Activated CD4-positive, alpha-beta T cell treated with anti-CD3 and anti-CD28 coated beads for 24 hours (primary cell): Measurements from ENCODE around the gene COL9A2.
A peak's percentile ranks its signal among the peaks of the same experiment; 100 is the strongest.

Source experiments
- DNase-seq, 2 donors: peaks; one replicate each; pipeline ENCODE4 v3.0.0-alpha.2; 2020; ENCODE audit warnings: low read depth in 2 of 2

COL9A2 gene

DNA sequence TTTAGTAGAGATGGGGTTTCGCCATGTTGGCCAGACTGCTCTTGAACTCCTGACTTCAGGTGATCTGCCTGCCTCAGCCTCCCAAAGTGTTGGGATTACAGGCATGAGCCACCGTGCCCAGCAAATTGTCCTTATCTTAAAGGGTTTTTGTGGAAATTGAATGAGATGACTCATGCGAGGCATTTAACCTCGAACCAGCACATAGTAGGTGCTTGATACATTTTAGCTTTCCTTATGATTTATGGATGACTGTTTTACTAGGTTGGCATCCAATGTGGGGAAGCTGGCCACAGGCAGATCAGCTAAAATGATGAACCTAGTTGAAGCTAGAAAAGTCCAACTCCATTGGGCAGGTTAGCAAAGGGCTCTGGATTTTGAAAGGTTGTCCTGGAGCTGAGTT lies 1.4 kb upstream of the COL9A2 start:
- no peak for DNase-seq

DNA sequence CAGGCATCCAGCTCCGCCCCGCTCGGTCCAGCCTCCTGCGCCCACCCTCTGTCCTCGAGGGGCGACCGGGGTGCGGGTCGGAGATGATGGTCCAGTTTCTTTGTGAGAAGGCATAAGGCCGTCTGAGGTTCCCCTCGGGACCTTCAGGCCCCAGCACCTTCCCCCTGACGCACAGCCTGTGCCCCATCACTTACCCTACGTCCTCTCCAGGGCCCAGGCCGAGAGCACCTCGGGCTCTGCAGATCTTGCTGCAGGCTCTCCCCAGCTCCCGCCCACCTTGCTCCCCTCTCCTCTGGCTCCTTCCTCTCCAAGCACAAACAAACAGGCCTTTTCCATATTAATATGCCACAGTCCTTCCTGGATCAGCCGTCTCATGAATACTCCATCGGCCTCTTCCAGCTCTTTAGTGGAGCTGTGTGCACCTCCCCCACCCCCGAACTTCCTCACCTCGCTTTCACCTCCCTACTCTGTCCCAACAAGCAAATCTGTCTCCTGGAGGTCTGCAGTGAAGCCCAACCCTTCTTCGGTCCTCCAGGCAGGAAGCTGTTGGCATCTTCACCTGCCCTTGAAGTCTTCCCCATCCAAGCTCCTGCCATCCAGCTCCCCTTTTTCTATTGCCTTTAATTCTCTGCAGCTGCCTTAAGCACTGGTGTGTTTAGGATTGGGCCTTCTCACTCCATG lies 448 bp upstream of the COL9A2 start:
- DNase-seq = no peak

DNA sequence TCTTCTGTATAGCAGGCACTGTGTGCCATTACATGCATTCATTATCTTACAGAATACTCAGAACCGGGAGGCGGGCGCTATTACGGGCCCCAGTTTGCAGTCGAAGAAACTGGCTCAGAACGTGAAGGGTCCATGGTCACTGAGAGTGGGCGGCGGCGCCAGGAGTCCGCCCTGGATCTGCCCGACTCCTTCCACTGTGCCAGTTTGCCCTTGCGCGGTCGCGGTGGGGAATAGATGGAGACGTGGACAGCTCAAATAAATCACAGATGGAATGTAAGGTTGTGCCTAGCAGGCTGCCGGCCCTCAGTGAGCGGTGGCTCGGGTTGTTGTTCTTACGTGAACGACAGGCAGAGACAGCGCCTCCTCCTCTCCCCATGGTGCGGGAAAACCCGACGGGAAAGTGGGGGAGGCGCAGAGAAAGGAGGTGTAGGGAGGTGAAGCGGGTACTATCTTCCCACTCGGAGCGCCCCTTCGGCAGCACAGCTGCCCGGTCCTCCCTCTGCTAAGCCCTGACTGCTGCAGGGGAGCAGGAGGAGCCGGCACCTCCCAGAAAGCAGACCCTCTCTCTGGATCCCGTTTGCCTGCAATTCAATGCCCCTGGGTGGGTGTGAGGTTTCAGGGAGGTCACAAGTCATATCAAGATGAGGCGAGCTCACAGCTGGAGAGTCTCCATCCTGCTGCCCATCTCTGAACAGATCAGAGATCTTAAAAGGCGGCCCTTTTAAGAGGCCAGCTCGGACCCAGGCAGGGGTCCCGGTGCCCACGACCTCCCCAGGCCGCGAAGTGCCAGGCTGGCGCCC lies 1.1 kb downstream of the COL9A2 start:
- DNase-seq = peak in 1 of 2 donors; percentile 5

DNA sequence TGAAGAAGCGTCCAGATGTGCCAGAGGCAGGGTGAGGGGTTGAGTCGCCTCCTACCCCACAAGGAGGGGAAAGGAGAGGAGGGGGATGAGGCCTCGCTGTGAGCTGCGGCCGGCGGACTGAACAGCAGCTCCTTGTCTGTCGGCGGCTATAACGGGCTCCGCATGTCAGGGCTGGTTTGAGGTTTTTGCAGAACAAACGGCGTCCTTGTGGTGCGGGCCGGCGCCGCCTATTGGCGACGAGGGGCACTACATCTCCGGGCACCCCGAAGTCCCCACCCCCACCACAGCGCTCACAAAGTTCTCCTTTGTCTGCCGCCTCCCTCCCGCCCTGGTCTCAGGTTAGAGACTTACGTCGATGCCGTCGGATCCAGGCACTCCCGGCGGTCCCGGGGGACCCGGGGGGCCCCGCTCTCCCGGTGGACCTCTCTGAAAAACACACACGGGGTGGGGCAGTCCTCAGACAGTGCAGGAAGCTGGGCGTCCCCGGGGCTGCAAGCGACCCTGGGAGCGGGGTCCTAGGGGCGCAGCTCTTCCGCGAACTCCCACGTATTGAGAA lies 1.8 kb downstream of the COL9A2 start:
- DNase-seq = peak; percentile 73 to 74

DNA sequence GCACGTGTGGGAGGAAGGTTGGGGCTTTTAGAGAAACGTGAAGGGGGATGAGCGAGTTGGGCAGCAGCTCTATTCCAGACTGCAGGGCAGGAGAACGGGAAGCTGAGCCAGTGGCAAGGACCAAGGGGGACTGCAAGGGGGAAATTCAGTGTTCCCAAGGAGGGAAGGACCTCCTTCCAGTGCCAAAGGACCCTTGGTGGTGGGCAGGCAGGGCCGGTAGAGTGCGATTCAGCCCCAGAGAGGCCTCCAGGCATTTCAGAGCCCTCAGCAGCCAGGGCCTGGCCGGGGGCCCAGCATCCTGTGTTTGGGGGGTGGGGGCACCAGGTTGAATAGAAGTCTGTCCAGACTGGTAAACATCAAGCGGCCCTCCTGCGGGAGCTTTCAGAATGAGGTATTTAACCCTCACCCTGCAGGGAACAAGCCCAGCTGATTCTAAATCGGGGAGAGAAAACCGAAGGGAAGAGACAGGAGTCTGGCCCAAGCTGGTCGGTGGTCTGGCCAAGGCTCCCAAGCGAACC lies 2.3 kb downstream of the COL9A2 start:
- no peak for DNase-seq

DNA sequence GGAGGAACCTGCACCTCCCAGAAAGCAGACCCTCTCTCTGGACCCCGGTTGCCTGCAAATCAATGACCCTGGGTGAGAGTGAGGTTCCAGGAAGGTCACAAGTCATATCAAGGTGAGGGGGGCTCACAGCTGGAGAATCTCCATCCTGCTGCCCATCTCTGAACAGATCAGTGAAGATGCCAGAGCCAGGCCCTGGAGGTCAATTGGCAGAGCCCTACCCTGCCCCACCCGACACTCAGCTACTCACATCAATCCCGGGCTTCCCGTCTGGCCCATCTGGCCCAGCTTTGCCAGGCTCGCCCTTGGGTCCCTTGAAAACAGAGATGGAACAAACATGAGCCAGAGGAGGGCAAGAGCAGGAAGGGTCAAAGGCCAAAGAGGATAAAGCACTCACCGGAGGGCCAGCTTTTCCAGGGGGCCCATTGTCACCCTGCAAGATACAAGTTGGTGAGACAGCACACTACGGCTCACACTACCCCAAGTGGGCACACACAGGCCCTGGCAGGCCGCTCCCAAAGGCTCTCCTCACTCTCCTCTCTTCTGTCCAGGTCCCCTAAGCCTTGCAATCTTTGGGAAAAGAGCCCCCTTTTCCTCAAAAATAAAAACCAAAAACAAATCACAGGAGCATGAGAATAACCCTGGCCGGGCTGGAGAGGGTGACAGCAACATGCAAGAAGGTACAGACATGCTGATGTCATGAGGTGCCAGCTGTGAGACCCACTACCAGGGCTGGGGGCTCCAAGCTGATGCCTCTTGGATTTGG lies 2.9 kb downstream of the COL9A2 start:
- no peak for DNase-seq

DNA sequence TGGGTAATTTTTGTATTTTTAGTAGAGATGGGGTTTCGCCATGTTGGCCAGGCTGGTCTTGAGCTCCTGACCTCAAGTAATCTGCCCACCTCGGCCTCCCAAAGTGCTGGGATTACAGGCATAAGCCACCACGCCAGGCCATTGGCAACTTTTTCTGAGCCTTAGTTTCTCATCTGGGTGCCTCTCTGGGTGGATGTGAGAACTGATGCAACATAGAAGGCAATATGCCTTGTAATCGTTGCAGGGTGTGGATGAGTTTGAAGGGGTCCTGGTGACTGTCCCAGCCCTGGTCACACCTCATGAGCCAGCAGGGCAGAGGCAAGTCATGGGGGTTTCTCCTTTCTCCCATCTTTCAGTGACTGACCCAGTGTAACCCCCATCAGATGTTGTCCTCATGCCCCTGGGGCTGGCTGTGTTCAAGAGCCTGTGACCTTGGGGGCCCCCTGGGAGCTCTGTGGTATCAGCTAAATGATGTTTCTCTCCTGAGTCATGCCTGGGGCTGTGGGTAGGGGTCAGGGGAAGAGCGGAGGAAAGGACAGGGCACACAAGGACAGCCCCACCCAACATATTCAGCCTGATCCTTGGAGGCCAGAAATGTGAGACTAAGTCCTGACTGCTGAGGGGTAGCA lies 3.6 kb downstream of the COL9A2 start:
- DNase-seq = no peak

DNA sequence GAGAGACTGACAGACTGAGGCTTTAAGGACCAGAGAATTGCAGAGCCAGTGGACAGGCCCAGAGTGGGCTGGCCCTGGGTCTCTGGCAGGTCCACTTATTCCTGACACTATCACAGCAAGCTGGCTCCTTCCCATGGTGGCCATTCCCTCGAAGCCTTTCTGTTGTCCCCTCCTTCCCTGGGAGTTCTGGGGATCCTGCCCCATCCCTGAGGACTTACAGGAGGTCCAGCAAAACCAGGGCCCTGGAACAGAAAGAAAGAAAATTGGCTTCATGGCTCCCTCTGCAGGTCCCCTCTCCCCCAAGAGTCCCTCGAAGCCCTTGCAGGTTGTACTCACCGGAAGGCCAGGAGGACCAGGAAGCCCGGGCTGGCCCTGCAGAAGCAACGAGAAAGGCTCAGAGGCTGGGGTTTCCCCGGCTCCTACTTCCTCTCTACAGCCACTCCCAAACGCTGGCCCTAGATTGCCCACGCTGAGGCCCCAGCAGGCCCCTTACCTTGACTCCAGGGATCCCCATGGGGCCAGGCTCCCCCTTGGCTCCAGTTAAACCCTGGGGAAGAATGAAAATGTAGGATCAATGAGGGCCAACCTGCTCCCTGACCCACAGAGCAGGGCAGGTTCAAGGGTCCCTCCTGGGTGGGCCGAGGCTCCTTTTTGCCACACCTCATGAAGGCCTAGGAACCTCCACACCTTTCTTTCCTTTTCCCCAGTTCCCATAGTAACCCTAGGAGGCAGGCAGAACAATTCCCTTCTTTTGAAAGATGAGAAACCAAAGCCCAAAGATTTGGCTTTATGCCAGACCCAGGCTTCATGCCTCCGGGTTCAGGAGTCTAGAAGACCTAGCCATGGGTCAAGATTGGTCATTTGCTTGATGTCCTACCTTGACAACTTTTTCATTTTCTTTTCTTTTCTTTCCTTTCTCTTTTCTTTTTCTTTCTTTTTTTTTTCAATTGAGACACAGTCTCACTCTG lies 4.6 kb downstream of the COL9A2 start:
- DNase-seq = no peak

DNA sequence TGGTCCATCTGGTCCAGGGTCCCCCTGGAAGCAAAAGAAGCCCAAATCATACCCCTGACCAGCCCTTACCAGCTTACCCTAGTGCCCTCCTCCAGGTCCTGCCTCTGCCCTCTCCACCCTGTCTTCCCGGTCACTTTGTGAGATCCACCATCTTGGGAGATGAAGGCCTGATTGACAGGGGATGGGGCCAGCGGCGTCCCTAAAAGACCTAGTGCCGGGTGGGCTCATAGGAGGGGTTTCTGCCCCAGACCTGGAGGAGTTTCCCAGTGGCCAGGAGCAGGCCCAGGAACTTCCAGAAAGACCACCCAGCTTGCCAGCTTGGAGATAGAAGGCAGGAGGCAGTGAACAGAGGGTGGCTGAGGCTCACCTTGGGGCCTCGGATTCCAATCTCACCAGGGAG lies 5.4 kb downstream of the COL9A2 start:
- DNase-seq = no peak

DNA sequence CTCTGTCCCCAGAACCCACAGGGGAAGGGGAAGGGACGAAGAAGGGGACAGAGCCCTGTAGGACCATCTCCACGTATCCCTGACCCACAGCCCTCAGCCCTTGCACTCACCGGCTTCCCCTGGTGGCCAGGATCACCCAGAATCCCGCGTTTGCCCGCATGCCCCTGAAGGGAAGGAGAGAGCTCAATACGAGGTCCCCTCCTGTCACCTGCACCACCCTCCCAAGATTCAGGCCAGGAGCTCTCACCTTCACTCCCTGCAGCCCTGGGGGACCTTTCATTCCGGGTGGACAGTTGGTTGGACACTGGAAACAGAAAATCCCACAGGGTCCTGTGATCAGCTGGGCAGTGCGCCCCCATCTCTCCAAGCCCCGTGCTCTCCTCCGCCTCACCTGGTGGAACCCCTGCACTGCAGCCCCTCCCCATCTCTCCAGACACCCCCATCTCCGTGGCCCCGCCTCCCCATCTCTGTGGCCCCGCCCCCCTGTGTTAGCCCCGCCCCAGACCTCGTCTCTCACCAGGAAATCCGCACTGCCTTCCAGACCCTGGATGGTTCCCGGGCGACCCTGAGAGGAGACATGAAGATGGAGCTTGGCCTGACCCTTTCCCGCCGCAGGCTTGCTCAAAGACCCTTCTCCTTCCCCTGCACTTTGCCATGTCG lies 6.0 kb downstream of the COL9A2 start:
- DNase-seq = no peak

DNA sequence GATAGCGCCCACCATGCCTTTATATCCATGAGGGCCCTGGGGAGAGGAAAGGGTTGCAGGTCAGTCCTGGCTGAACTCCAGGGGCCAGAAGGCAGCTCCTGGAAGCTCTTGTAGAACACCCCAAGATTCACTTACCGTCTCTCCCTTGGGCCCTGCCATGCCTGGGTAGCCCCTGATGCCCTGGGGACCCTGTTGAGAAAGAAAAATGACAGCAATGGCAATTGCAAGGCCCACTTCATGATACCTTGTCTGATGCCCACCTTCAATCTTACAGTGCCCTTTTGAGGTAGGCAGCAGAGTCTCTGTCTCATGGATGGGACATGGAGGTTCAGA lies 7.0 kb downstream of the COL9A2 start:
- DNase-seq = no peak

DNA sequence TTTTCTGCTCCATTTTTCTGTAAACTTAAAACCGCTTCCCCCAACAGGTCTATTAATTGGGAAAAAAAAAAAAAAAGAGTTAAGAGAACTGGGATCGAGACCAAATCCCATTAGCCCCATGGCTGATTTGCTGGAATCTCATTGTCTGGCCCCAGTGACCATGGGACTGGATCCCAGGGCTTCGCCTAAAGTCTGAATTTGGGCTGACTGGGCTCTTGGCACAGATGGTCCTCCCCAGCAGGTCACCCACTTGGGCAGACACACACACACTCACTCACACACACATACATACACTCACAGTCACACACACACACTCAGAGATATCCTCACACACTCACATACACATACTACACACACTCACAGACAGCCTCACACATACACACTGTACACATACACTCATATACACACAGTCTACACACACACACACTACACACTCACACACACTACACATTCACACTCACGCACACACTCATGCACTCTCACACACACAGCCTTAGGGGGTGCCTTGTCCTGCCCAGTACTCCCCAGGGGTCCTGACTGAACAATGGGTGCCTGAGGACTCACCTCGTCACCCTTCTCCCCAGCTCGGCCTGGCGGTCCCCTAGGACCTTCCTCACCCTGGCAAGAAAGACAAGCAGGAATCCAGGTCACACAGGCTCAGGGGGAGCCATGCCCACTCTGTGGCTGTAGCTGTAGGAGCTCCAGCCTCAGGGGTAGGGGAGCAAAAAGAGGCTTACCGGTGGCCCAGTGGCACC lies 7.5 kb downstream of the COL9A2 start:
- DNase-seq = no peak

DNA sequence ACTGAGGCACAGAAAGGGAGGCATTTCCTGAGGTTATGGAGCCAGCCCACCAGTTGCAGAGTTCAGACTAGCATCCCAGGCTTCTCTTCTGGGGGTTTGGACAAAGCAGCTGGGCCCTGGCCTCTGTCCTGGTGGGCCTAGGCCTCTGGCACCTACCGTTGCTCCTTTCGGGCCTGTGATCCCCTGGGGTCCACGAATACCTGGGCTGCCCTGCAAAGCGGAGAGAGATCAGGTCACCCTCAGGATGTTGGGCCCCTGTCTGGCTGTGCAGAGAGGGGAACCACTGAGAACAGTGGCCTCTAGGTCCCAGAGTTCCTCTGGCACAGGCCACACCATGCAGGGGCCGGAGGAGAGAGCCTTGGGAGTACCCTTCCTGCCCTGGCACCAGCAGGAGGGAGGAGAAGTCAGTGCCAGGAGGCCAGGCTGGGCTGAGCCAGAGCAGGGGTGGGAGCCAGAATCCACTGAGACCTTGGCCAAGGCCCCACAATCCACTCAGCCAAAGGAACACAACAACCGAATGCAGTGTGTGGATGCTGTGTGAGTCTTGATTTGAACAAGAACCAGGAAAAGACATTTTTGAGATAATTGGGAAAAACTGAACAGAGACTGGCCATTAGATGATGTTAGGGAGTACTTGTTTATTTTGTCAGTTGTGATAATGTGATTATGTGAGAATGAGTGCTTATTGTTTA lies 8.9 kb downstream of the COL9A2 start:
- DNase-seq = no peak

DNA sequence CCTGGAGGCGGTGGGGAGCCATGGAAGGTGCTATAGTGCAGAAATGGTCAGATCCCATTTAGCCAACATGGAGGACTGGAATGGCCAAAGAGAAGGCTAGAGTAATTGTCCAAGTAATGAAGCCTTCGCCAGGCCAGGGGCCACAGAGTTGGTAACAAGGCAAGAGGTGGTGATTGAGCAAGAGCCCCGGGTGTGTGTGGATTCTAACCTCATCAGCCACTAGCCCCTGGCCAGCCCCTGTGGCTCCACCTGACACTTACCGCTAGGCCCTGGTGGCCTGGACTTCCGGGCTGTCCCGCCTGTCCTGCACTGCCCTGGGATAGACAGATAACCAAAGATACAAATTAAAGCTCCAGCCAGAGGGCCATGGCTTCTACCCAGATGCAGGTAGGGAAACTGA lies 9.9 kb downstream of the COL9A2 start:
- DNase-seq = no peak

DNA sequence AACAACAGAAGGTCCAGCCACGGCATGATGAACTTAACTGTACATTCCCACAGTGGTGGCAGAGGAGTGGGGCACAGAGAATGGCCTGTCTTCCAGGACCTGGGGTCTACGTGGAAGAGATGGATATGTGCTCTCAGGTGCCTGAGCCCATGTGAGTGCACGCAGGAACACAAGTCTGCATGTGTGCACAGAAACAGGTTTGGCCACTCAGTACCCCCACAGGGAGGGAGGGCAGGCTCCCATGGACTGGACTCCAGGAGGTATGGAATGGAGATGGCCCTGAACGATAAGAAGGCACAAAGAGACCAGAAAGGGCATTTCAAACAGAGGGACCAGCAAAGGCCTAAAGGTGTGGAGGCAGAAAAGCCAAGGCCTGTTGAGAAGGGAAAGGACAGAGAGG lies 10.8 kb downstream of the COL9A2 start:
- DNase-seq = no peak

DNA sequence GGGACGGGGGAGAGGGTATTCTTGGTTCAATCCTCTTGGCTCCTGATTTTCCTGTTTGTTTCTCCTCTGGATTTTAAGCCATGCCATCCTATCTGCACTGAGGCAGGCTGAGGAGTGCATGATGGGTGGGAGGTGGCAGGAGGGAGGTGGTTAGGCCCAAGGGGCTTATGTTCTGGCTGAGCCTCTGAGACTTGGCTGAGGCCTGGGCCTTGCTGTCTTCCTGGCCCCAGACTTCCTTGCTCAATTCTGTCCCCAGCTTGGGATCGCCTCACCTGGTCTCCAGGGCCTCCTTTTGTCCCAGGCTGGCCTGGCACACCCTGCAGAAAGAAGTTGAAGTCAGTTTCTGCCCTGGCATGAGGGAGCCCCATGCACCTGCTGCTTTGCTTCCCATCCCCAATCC lies 11.2 kb downstream of the COL9A2 start:
- no peak for DNase-seq

DNA sequence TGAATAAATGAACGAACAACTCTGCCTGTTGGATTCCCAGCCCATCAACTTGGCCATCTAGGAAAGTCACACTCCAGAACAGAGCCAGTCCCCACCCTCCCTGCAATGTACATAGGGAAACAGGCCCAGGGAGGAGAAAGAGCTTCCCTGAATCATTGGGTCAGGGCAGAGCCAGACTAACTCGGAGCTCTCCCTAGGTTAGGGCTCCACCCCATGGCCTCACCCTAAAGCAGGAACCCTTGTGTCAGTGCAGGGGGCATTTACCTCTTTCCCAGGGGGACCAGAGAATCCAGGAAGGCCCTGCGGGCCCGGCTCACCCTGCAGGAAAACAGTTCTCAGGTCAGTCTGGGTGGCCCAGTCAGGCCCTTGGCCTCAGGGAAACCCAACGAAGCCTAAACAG lies 11.6 kb downstream of the COL9A2 start:
- no peak for DNase-seq

DNA sequence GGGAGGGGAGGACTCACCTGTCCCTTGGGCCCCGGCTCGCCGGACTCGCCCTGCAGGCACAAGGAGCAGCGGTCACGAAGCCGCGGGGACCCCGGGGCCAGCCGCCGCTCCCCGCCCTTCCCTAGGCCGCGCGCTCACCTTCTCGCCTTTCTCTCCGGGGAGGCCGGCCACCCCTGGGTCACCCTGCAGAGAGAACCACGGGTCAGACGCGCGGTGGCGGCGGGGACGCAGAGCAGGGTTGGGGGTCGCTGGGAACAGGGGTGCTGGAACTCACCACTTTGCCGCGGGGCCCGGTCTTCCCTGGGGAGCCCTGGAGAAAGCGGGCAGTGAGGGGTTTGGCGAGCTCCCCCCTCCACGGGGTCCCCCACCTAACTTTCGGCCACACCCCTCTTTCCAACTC lies 13.3 kb downstream of the COL9A2 start:
- no peak for DNase-seq
